H1 (cell line): ENCODE data around the gene TTC39A. TPM values are rescaled to one million over a fixed set of nuclear protein-coding genes. Genes with fewer than 3 reads are reported as not detected.

ENCODE experiments used
- CTCF ChIA-PET: fragments of 300-600 bp; sonication (Branson Sonifier 250); formaldehyde crosslinking; loops from one replicate; lab custom pipeline; 2021; ENCODE audit not compliant: partially characterized antibody; lab: Charles Lee
- POLR2A ChIA-PET: fragments of 300-600 bp; sonication (Branson Sonifier 250); formaldehyde crosslinking; loops from one replicate; lab custom pipeline; 2021; ENCODE audit warnings: inconsistent platforms; ENCODE audit not compliant: partially characterized antibody; lab: Charles Lee
- DNase-seq, 2 experiments: peaks; one replicate each; pipeline versions ENCODE4 v3.0.0 to v3.0.0-alpha.2; 2010 to 2022; ENCODE audit warnings: low spot score in 2 of 2, low read depth in 1 of 2, mixed read lengths in 1 of 2
- FAIRE-seq: peaks from 2 replicates; lab custom pipeline; 2011; peaks lifted over from hg19 to GRCh38; lab: Jason Lieb, UNC
- H2AFZ ChIP-seq: 2 replicates; pipeline ENCODE4 v1.8.1; 2012; ENCODE audit warnings: low read length, inconsistent platforms
- H2AK5ac ChIP-seq: 2 replicates; pipeline ENCODE4 v1.6.1; 2013; ENCODE audit warnings: low read depth, low read length
- H2BK120ac ChIP-seq: replicated peaks from 2 replicates; pipeline ENCODE3; 2013; ENCODE audit warnings: low read depth, low read length, inconsistent platforms
- H2BK12ac ChIP-seq: 2 replicates; pipeline ENCODE4 v1.6.1; 2013; ENCODE audit warnings: low read depth, low read length
- H2BK15ac ChIP-seq: 2 replicates; pipeline ENCODE4 v1.6.1; 2013; ENCODE audit warnings: low read length
- H2BK20ac ChIP-seq: 2 replicates; pipeline ENCODE4 v1.6.1; 2013; ENCODE audit warnings: low read length
- H2BK5ac ChIP-seq: 2 replicates; pipeline ENCODE4 v1.6.1; 2013; ENCODE audit warnings: low read depth, low read length
- H3K14ac ChIP-seq: 2 replicates; pipeline ENCODE4 v1.6.1; 2013; ENCODE audit warnings: inconsistent platforms; ENCODE audit not compliant: insufficient read length
- H3K18ac ChIP-seq: 2 replicates; pipeline ENCODE4 v1.6.1; 2013; ENCODE audit warnings: low read length; ENCODE audit errors: extremely low read depth
- H3K23ac ChIP-seq: 2 replicates; pipeline ENCODE4 v1.6.1; 2013; ENCODE audit warnings: inconsistent platforms; ENCODE audit not compliant: insufficient read length
- H3K23me2 ChIP-seq: 2 replicates; pipeline ENCODE4 v1.6.1; 2013; ENCODE audit warnings: low read depth, low read length
- H3K27ac ChIP-seq: 2 replicates; pipeline ENCODE4 v1.6.1; 2011; ENCODE audit warnings: low read depth, low read length, inconsistent platforms
- H3K27me3 ChIP-seq, 4 experiments: replicated peaks in 1 of 4; 1 replicate in 1 of 4; 2 replicates in 3 of 4; pipeline versions ENCODE4 v1.6.1 to v1.8.1; 2011 to 2013; ENCODE audit warnings: low read length in 3 of 4, mild to moderate bottlenecking in 3 of 4, inconsistent platforms in 2 of 4, mixed read lengths in 2 of 4, moderate library complexity in 1 of 4; ENCODE audit not compliant: control insufficient read depth in 3 of 4, insufficient read depth in 3 of 4; ENCODE audit errors: extremely low read depth in 1 of 4
- H3K36me3 ChIP-seq, 4 experiments: 2 replicates each; pipeline versions ENCODE4 v1.6.1 to v1.8.1; 2011 to 2013; ENCODE audit warnings: mild to moderate bottlenecking in 4 of 4, low read length in 3 of 4, moderate library complexity in 2 of 4, control low read depth in 1 of 4, inconsistent platforms in 1 of 4; ENCODE audit not compliant: insufficient read depth in 4 of 4, control insufficient read depth in 2 of 4
- H3K4ac ChIP-seq: replicated peaks from 2 replicates; pipeline ENCODE3; 2013; ENCODE audit warnings: low read length, low read depth, mixed read lengths, inconsistent platforms; ENCODE audit not compliant: insufficient read length
- H3K4me1 ChIP-seq, 4 experiments: replicated peaks in 1 of 4; 1 replicate in 1 of 4; 2 replicates in 3 of 4; pipeline versions ENCODE4 v1.6.1 to v1.8.1; 2011 to 2013; ENCODE audit warnings: low read length in 3 of 4, inconsistent platforms in 2 of 4, mixed read lengths in 1 of 4; ENCODE audit not compliant: insufficient read depth in 4 of 4, control insufficient read depth in 3 of 4
- H3K4me2 ChIP-seq, 2 experiments: 2 replicates each; pipeline versions ENCODE4 v1.6.1 to v1.8.1; 2011 to 2013; ENCODE audit warnings: low read depth in 2 of 2, low read length in 2 of 2, control low read depth in 1 of 2, inconsistent platforms in 1 of 2, mild to moderate bottlenecking in 1 of 2; ENCODE audit not compliant: insufficient read depth in 1 of 2
- H3K4me3 ChIP-seq, 4 experiments: fragments of 200-600, 300-600 bp in 1 of 4; sonication (generic), shearing (Covaris generic), sonication (Bioruptor Twin) in 1 of 4; 2 replicates each; pipeline versions ENCODE4 v1.5.1 to v1.8.1; 2011 to 2016; ENCODE audit warnings: low read length in 4 of 4, low read depth in 3 of 4, control low read depth in 2 of 4, inconsistent platforms in 2 of 4, mild to moderate bottlenecking in 2 of 4, mixed read lengths in 1 of 4, moderate library complexity in 1 of 4; ENCODE audit not compliant: insufficient read depth in 2 of 4; ENCODE audit errors: extremely low read depth in 1 of 4
- H3K56ac ChIP-seq: replicated peaks from 2 replicates; pipeline ENCODE3; 2013; ENCODE audit warnings: low read depth, mild to moderate bottlenecking, mixed read lengths, low read length, inconsistent platforms; ENCODE audit not compliant: insufficient read length
- H3K79me1 ChIP-seq: 2 replicates; pipeline ENCODE4 v1.6.1; 2013; ENCODE audit warnings: low read depth, low read length, control low read depth
- H3K79me2 ChIP-seq, 2 experiments: 2 replicates each; pipeline versions ENCODE4 v1.6.1 to v1.8.1; 2012 to 2013; ENCODE audit warnings: low read length in 2 of 2, mild to moderate bottlenecking in 2 of 2, inconsistent platforms in 1 of 2; ENCODE audit not compliant: insufficient read depth in 2 of 2, control insufficient read depth in 1 of 2
- H3K9ac ChIP-seq, 4 experiments: replicated peaks in 1 of 4; 1 replicate in 1 of 4; 2 replicates in 3 of 4; pipeline versions ENCODE4 v1.6.1 to v1.8.1; 2011 to 2013; ENCODE audit warnings: low read depth in 3 of 4, low read length in 3 of 4, control low read depth in 2 of 4, mild to moderate bottlenecking in 2 of 4, moderate library complexity in 2 of 4, inconsistent platforms in 1 of 4; ENCODE audit errors: extremely low read depth in 1 of 4
- H3K9me3 ChIP-seq, 2 experiments: 2 replicates each; pipeline versions ENCODE4 v1.6.1 to v1.8.1; 2012 to 2013; ENCODE audit warnings: mild to moderate bottlenecking in 2 of 2, moderate library complexity in 2 of 2, control low read depth in 1 of 2, inconsistent platforms in 1 of 2, low read depth in 1 of 2, low read length in 1 of 2, mixed read lengths in 1 of 2; ENCODE audit not compliant: insufficient read depth in 2 of 2
- H4K20me1 ChIP-seq, 2 experiments: replicated peaks in 1 of 2; 2 replicates each; pipeline versions ENCODE3 to v1.8.1; 2011 to 2013; ENCODE audit warnings: inconsistent platforms in 2 of 2, low read length in 2 of 2, mild to moderate bottlenecking in 1 of 2; ENCODE audit not compliant: insufficient read depth in 2 of 2, control insufficient read depth in 1 of 2
- H4K5ac ChIP-seq: 2 replicates; pipeline ENCODE4 v1.6.1; 2013; ENCODE audit warnings: low read length, low read depth, mixed read lengths, inconsistent platforms; ENCODE audit not compliant: insufficient read length
- H4K8ac ChIP-seq: 2 replicates; pipeline ENCODE4 v1.8.0; 2013; ENCODE audit warnings: mild to moderate bottlenecking, moderate library complexity, low read length, inconsistent platforms; ENCODE audit not compliant: insufficient read depth; ENCODE audit errors: extremely low read depth
- H4K91ac ChIP-seq: replicated peaks from 2 replicates; pipeline ENCODE3; 2013; ENCODE audit warnings: low read length, mixed read lengths, inconsistent platforms; ENCODE audit not compliant: insufficient read length
- CBX8 ChIP-seq: fragments of 300-800, 300-1000 bp; sonication (generic); IDR thresholded peaks from 2 replicates; pipeline ENCODE4 v1.7.1; 2016; ENCODE audit warnings: low read depth, low read length, borderline replicate concordance
- WGBS, 2 experiments: shearing (Covaris generic) in 1 of 2; methylation state at CpG; one replicate each; pipeline versions ENCODE4 v1.1.6 to v1.1.7; 2013 to 2015; ENCODE audit warnings: low lambda C conversion rate in 2 of 2, mixed read lengths in 2 of 2, inconsistent platforms in 1 of 2, low coverage in 1 of 2, missing lambda C conversion rate in 1 of 2; ENCODE audit not compliant: insufficient replicate concordance in 2 of 2, insufficient coverage in 1 of 2, insufficient read length in 1 of 2; ENCODE audit errors: extremely low coverage in 1 of 2, missing lambda C conversion rate in 1 of 2; 5-methylcytosine and 5-hydroxymethylcytosine counted together
- polyA plus RNA-seq, 7 experiments: library from polyadenylated mRNA; depleted of rRNA in 3 of 7; stranded (reverse) in 5 of 7; unstranded in 2 of 7; fragments of >200 nt in 5 of 7; fragments of 200-250 nt in 2 of 7; gene quantifications; 1 replicate in 5 of 7; 2 replicates in 1 of 7; 4 replicates in 1 of 7; pipeline versions ENCODE4 v1.2.1 to v1.2.3, GENCODE V29; 2011 to 2013; ENCODE audit warnings: missing spikeins in 2 of 7, mixed read lengths in 2 of 7
- total RNA-seq: library from RNA; stranded (reverse); fragmentation: NEBNext Ultra II Directional; extraction: Animal tissue kit (Norgen Biotek cat#: 25700); gene quantifications from 2 replicates; pipeline ENCODE4 v1.2.1, GENCODE V29; 2021

The TTC39A gene
- total and polyA plus RNA-seq, 2 of the 8 experiments (the other 6 are each of a cell fraction or from before 2014, with no cell fraction given): 5.5 to 5.8 TPM

- Histone ChIP-seq H3K27ac (no peak overlapping the region), H3K4me3 (no peak overlapping the region), H3K79me2 (peaks cover 0 to 16% of the 10 kb centered on the region in 2 experiments; a peak in 1 of 4 replicates), H4K5ac (no peak overlapping the region), H2BK12ac (no peak overlapping the region), H3K18ac (no peak overlapping the region), H3K36me3 (peaks cover 0 to 16% (median 4%) of the 10 kb centered on the region in 4 experiments; a peak in 2 of 8 replicates), H2BK15ac (no peak overlapping the region), H4K91ac (no peak overlapping the region), H4K8ac (no peak overlapping the region), H3K4me2 (no peak overlapping the region), H3K4ac (no peak overlapping the region), H2BK20ac (no peak overlapping the region), H3K27me3 (no peaks in the 10 kb centered on the region), H3K23ac (no peak overlapping the region), H3K23me2 (no peaks in the 10 kb centered on the region), H3K4me1 (peaks cover 0 to 6% (median 0%) of the 10 kb centered on the region in 4 experiments; a peak in 1 of 7 replicates), H3K9ac (no peak overlapping the region), H2AK5ac (no peak overlapping the region), H3K79me1 (no peaks in the 10 kb centered on the region; the same call in none of the 2 replicates), H4K20me1 (peaks cover 2 to 5% of the 10 kb centered on the region in 2 experiments), H2BK5ac (no peak overlapping the region), H3K14ac (no peak overlapping the region), H3K56ac (no peak overlapping the region), H2AFZ (no peak overlapping the region), H2BK120ac (no peak overlapping the region), H3K9me3 (no peaks in the 10 kb centered on the region)
- CTCF ChIA-PET: interaction anchor here (1.0 to 1.2 kb wide), 2 partner anchors 27 to 28 kb away, joined by 3 to 4 read pairs; no protein-coding TSS in a partner anchor
- no peak for TF ChIP-seq CBX8
- FAIRE-seq (no peak), DNase-seq (no peak)
- WGBS, 2 experiments: 84% methylated on average over 2 of the region's 2 CpGs; no CpG with 5 or more reads in 1 of the 2 experiments
- POLR2A ChIA-PET: no interaction called here
Measured at GRCh38 chr1:51268634-51269033, 61.7 kb downstream of the TTC39A start.
